ENCODE results near the gene C11orf68. TPM values are rescaled to one million over a fixed set of nuclear protein-coding genes. Genes with fewer than 3 reads are reported as not detected.
A peak's percentile ranks its signal among the peaks of the same experiment; 100 is the strongest.

The C11orf68 gene
- total and polyA plus RNA-seq, 9 of the 15 experiments (the other 6 are each of a cell fraction or from before 2014, with no cell fraction given), result 3.6 to 35.9 (median 12.8) TPM

- TF ChIP-seq KDM4B (IDR thresholded peaks at IDR 0.05; ENCODE audit: borderline replicate concordance in 2 of 2, low read depth in 1 of 2), result no peak
- TF ChIP-seq ZNF830 (CRISPR knock-in tag; IDR thresholded peaks at IDR 0.05), result no peak
- no peak for TF ChIP-seq ZNF764 (CRISPR knock-in tag; IDR thresholded peaks at IDR 0.05; ENCODE audit: low read depth)
- no peak for TF ChIP-seq CBFB (CRISPR knock-in tag; IDR thresholded peaks at IDR 0.05)
- TF ChIP-seq POLR2H (tag; IDR thresholded peaks at IDR 0.05; ENCODE audit: low read depth), result peak; percentile 86
- no peak for TF ChIP-seq ZNF224 (CRISPR knock-in tag; IDR thresholded peaks at IDR 0.05)
- TF ChIP-seq RHOXF2B (CRISPR knock-in tag; conservative IDR thresholded peaks at IDR 0.05), result no peak
- TF ChIP-seq HDAC8 (tag; IDR thresholded peaks at IDR 0.05), result no peak
- peak; percentile 18; the same call in 1 of the 2 replicates for TF ChIP-seq TCF3 (CRISPR knock-in tag; IDR thresholded peaks at IDR 0.05)
- peak in 1 of 2 experiments; percentile 55; a peak in 3 of 4 replicates for TF ChIP-seq RCOR1 (IDR thresholded peaks at IDR 0.05; ENCODE audit: borderline replicate concordance in 1 of 2, low read depth in 2 of 2, low read length in 2 of 2)
- TF ChIP-seq, protein P1, sequence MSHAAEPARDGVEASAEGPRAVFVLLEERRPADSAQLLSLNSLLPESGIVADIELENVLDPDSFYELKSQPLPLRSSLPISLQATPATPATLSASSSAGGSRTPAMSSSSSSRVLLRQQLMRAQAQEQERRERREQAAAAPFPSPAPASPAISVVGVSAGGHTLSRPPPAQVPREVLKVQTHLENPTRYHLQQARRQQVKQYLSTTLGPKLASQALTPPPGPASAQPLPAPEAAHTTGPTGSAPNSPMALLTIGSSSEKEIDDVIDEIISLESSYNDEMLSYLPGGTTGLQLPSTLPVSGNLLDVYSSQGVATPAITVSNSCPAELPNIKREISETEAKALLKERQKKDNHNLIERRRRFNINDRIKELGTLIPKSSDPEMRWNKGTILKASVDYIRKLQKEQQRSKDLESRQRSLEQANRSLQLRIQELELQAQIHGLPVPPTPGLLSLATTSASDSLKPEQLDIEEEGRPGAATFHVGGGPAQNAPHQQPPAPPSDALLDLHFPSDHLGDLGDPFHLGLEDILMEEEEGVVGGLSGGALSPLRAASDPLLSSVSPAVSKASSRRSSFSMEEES (CRISPR knock-in tag; IDR thresholded peaks at IDR 0.05), result no peak
- TF ChIP-seq ZKSCAN1 (IDR thresholded peaks at IDR 0.05; ENCODE audit: low read depth, low read length), result peak; percentile 89
- no peak for TF ChIP-seq RBM17 (IDR thresholded peaks at IDR 0.05; ENCODE audit: borderline replicate concordance, low read depth, low read length)
- no peak for TF ChIP-seq ZNF354B (CRISPR knock-in tag; IDR thresholded peaks at IDR 0.05)
- TF ChIP-seq CHD2 (IDR thresholded peaks at IDR 0.05; ENCODE audit: low read depth, low read length), result no peak
- no peak for TF ChIP-seq KLF13 (tag; IDR thresholded peaks at IDR 0.05; ENCODE audit: borderline replicate concordance, low read depth)
- no peak for TF ChIP-seq PREB (CRISPR knock-in tag; IDR thresholded peaks at IDR 0.05)
- no peak for TF ChIP-seq SMARCC2 (IDR thresholded peaks at IDR 0.05; ENCODE audit: low read depth)
- TF ChIP-seq NBN (IDR thresholded peaks at IDR 0.05; ENCODE audit: low read depth), result no peak
- no peak for TF ChIP-seq PTRF (tag; IDR thresholded peaks at IDR 0.05)
- TF ChIP-seq ZNF76 (CRISPR knock-in tag; IDR thresholded peaks at IDR 0.05; ENCODE audit: borderline replicate concordance), result no peak
- TF ChIP-seq ZNF398 (CRISPR knock-in tag; IDR thresholded peaks at IDR 0.05), result no peak
- TF ChIP-seq, protein P2, sequence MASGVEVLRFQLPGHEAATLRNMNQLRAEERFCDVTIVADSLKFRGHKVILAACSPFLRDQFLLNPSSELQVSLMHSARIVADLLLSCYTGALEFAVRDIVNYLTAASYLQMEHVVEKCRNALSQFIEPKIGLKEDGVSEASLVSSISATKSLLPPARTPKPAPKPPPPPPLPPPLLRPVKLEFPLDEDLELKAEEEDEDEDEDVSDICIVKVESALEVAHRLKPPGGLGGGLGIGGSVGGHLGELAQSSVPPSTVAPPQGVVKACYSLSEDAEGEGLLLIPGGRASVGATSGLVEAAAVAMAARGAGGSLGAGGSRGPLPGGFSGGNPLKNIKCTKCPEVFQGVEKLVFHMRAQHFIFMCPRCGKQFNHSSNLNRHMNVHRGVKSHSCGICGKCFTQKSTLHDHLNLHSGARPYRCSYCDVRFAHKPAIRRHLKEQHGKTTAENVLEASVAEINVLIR (CRISPR knock-in tag; IDR thresholded peaks at IDR 0.05), result no peak
Measured at GRCh38 chr11:65918211-65919140, at the start of gene C11orf68 (continued).
